Measurements from ENCODE around the gene NEIL3. TPM values are rescaled to one million over a fixed set of nuclear protein-coding genes. Genes with fewer than 3 reads are reported as not detected.

Gene NEIL3
- total and polyA plus RNA-seq, 2 of the 8 experiments (the other 6 are each of a cell fraction or from before 2014, with no cell fraction given): 5.5 to 11.0 TPM

- CTCF ChIA-PET (ENCODE audit: partially characterized antibody): no interaction called here
- TF ChIP-seq JUN (IDR thresholded peaks at IDR 0.05; ENCODE audit: low read depth, low read length) (no peak), BCL11A (IDR thresholded peaks at IDR 0.05; ENCODE audit: low read depth in 2 of 2, low read length in 2 of 2) (no peak), RXRA (IDR thresholded peaks at IDR 0.05; ENCODE audit: insufficient read depth, low read depth, low read length) (no peak), GABPA (IDR thresholded peaks at IDR 0.05; ENCODE audit: borderline replicate concordance, insufficient read depth, low read length) (no peak), KDM5A (IDR thresholded peaks at IDR 0.05; ENCODE audit: low read length) (no peak), YY1 (IDR thresholded peaks at IDR 0.05; ENCODE audit: low read depth, low read length) (no peak), SP4 (IDR thresholded peaks at IDR 0.05; ENCODE audit: low read length) (no peak), RAD21 (IDR thresholded peaks at IDR 0.05 in 1 of 2, conservative IDR thresholded peaks at IDR 0.05 in 1 of 2; ENCODE audit: low read depth in 2 of 2, low read length in 2 of 2) (no peak), ATF2 (IDR thresholded peaks at IDR 0.05; ENCODE audit: low read length) (no peak), TAF1 (IDR thresholded peaks at IDR 0.05; ENCODE audit: low read depth, low read length) (no peak), SIRT6 (IDR thresholded peaks at IDR 0.05; ENCODE audit: low read length) (no peak), MAX (IDR thresholded peaks at IDR 0.05) (no peak), MAFK (IDR thresholded peaks at IDR 0.05; ENCODE audit: low read depth, low read length) (no peak)
Observed at GRCh38 chr4:177369372-177369771, 59.7 kb downstream of the NEIL3 start.

More at GRCh38 chr4:177369372-177369771, 59.7 kb downstream of the NEIL3 start:
- Histone ChIP-seq H3K27ac (ENCODE audit: low read depth, low read length) (no peak overlapping the region), H3K27me3 (replicated peaks in 1 of 4; ENCODE audit: control insufficient read depth in 3 of 4, extremely low read depth in 1 of 4, insufficient read depth in 3 of 4, low read length in 3 of 4) (no peaks in the 10 kb centered on the region), H3K56ac (replicated peaks; ENCODE audit: insufficient read length, low read depth, low read length) (no peak overlapping the region), H2BK20ac (ENCODE audit: low read length) (no peak overlapping the region), H3K4me2 (ENCODE audit: insufficient read depth in 1 of 2, low read depth in 2 of 2, low read length in 2 of 2) (no peak overlapping the region), H2BK12ac (ENCODE audit: low read depth, low read length) (no peak overlapping the region), H3K23ac (ENCODE audit: insufficient read length) (no peak overlapping the region), H2BK15ac (ENCODE audit: low read length) (no peak overlapping the region), H3K9me3 (ENCODE audit: insufficient read depth in 2 of 2, low read depth in 1 of 2, low read length in 1 of 2) (no peaks in the 10 kb centered on the region), H3K79me1 (ENCODE audit: low read depth, low read length) (no peaks in the 10 kb centered on the region), H3K9ac (replicated peaks in 1 of 4; ENCODE audit: extremely low read depth in 1 of 4, low read depth in 3 of 4, low read length in 3 of 4) (no peak overlapping the region), H2BK120ac (replicated peaks; ENCODE audit: low read depth, low read length) (no peak overlapping the region), H3K4me1 (replicated peaks in 1 of 4; ENCODE audit: control insufficient read depth in 3 of 4, insufficient read depth in 4 of 4, low read length in 3 of 4) (no peaks in the 10 kb centered on the region), H4K5ac (ENCODE audit: insufficient read length, low read depth, low read length) (no peak overlapping the region), H2BK5ac (ENCODE audit: low read depth, low read length) (no peak overlapping the region), H3K4me3 (ENCODE audit: extremely low read depth in 1 of 4, insufficient read depth in 2 of 4, low read depth in 3 of 4, low read length in 4 of 4) (no peak overlapping the region), H3K18ac (ENCODE audit: extremely low read depth, low read length) (no peak overlapping the region), H3K14ac (ENCODE audit: insufficient read length) (no peak overlapping the region), H3K36me3 (ENCODE audit: control insufficient read depth in 2 of 4, insufficient read depth in 4 of 4, low read length in 3 of 4) (no peaks in the 10 kb centered on the region), H3K4ac (replicated peaks; ENCODE audit: insufficient read length, low read depth, low read length) (no peak overlapping the region), H3K79me2 (ENCODE audit: control insufficient read depth in 1 of 2, insufficient read depth in 2 of 2, low read length in 2 of 2) (no peaks in the 10 kb centered on the region), H4K91ac (replicated peaks; ENCODE audit: insufficient read length, low read length) (no peak overlapping the region), H4K20me1 (replicated peaks in 1 of 2; ENCODE audit: control insufficient read depth in 1 of 2, insufficient read depth in 2 of 2, low read length in 2 of 2) (no peaks in the 10 kb centered on the region), H2AFZ (ENCODE audit: low read length) (no peak overlapping the region), H2AK5ac (ENCODE audit: low read depth, low read length) (no peak overlapping the region), H4K8ac (ENCODE audit: extremely low read depth, insufficient read depth, low read length) (no peak overlapping the region), H3K23me2 (ENCODE audit: low read depth, low read length) (no peaks in the 10 kb centered on the region)
- FAIRE-seq (no peak), DNase-seq (ENCODE audit: low read depth in 1 of 2, low spot score in 2 of 2) (no peak)
- WGBS, 2 experiments (ENCODE audit: extremely low coverage in 1 of 2, insufficient coverage in 1 of 2, insufficient read length in 1 of 2, insufficient replicate concordance in 2 of 2, low coverage in 1 of 2, low lambda C conversion rate in 2 of 2, missing lambda C conversion rate in 1 of 2): 98% methylated on average over 5 of the region's 5 CpGs; no CpG with 5 or more reads in 1 of the 2 experiments
- POLR2A ChIA-PET (ENCODE audit: partially characterized antibody): no interaction called here

All from H1 (cell line).